ENCODE measurements around the gene COG7. TPM values are rescaled to one million over a fixed set of nuclear protein-coding genes. Genes with fewer than 3 reads are reported as not detected.
"Not testable (repeated sequence)": the region's sequence is repeated elsewhere in the genome, so short reads cannot be mapped to it uniquely, and the experiment has no call there.

Gene COG7
- total RNA-seq, 4 donors from 2014 or later: 12.0 to 23.0 (median 13.3) TPM

DNA sequence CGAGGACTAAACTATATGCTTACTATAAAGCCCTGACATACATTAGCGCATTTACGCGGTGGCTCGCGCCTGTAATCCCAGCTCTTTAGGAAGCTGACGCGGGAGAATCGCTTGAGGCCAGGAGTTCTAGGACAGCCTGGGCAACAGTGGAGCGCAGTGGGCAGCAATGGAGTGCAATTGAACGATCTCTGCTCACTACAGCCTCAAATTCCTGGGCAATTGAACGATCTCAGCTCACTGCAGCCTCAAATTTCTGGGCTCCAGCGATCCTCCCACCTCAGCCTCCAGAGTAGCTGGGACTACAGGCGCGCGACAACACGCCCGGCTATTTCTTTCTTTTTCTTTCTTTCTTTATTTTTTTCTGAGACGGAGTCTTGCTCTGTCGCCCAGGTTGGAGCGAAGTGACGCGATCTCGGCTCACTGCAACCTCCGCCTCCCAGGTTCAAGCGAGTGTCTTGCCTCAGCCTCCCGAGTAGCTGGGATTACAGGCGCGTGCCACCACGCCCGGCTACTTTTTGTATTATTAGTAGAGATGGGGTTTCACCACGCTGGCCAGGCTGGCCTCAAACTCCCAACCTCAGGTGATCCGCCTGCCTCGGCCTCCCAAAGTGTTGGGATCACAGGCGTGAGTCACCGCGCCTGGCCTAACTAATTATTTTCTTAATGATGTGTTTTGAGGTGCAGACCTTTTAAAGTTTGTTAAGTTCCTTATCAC lies 506 bp upstream of the COG7 start:
- ATAC-seq (ENCODE audit: low FRiP score) (no peak), DNase-seq (ENCODE audit: low spot score) (no peak)
- TF ChIP-seq, protein P1, sequence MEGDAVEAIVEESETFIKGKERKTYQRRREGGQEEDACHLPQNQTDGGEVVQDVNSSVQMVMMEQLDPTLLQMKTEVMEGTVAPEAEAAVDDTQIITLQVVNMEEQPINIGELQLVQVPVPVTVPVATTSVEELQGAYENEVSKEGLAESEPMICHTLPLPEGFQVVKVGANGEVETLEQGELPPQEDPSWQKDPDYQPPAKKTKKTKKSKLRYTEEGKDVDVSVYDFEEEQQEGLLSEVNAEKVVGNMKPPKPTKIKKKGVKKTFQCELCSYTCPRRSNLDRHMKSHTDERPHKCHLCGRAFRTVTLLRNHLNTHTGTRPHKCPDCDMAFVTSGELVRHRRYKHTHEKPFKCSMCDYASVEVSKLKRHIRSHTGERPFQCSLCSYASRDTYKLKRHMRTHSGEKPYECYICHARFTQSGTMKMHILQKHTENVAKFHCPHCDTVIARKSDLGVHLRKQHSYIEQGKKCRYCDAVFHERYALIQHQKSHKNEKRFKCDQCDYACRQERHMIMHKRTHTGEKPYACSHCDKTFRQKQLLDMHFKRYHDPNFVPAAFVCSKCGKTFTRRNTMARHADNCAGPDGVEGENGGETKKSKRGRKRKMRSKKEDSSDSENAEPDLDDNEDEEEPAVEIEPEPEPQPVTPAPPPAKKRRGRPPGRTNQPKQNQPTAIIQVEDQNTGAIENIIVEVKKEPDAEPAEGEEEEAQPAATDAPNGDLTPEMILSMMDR (IDR thresholded peaks at IDR 0.05): no peak

DNA sequence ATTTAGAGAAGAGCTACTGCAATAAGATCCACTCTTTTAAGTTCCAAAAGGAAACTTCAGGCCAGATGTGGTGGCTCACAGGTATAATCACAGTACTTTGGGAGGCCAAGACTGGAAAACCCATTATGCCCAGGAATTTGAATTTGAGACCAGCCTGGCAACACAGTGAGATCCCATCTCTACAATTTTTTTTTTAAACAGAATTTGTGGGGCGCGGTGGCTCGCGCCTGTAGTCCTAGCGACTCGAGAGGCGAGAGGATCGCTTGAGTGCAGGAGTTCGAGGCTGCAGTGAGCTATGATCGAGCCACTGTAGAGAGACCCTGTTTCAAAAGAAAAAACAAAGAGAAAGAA lies 793 bp downstream of the COG7 start:
- DNase-seq (ENCODE audit: low spot score) (no peak), ATAC-seq (ENCODE audit: low FRiP score) (peak; percentile 6)
- TF ChIP-seq, protein P1 (IDR thresholded peaks at IDR 0.05): no peak

DNA sequence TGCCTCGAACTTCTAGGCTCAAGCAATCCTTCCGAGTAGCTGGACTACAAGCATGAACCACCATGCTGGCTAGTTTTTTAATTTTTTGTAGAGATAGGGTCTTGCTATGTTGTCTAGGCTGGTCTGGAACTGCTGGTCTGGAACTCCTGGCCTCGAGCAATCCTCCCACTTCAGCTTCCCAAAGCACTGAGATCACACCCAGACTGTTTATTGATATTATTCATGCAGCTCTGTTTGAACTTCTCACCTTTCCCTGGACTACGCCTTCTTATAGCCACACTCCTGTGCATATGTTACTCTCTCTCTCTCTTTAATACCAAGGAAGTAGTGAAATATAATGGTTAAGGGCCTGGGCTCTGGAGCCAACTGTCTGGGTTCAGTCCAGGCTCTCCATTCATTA lies 4.6 kb downstream of the COG7 start:
- ATAC-seq (ENCODE audit: low FRiP score) (no peak), DNase-seq (ENCODE audit: low spot score) (no peak)
- TF ChIP-seq, protein P1 (IDR thresholded peaks at IDR 0.05): no peak

DNA sequence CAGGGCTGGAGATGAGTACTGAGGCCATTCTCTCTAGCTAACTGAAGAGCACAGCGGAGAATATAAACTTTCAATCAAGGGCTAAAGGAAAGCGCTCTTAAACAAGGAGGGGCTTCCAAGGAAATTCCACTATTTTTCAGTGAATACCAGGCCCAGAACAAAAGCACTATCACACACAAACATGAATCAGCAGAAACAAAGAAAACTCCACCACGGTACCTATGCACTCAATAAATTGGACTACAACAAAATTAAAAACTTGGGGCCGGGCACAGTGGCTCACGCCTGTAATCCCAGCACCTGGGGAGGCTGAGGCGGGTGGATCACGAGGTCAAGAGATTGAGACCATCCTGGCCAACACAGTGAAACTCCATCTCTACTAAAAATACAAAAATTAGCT lies 15.4 kb downstream of the COG7 start:
- DNase-seq (ENCODE audit: low spot score); ATAC-seq (ENCODE audit: low FRiP score): not testable (repeated sequence)

DNA sequence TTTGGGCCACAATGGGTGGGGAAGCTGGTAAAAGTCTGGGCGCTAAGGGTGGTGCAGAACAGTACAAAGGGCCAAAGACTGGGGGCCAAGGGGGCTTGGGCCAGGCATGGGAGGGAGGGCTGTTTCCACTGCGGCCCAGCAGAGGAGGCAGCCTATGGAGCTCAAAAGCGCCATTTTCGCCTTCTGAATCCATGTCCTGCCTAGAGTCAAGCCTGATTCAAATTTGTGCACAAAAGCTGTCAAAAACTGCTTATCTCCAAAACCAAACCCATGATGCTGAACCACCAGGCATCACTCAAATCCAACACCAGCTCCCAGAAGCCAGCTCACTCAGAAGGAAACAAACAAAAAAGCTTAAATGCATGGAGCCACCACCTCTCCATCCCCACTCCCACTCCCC lies 16.0 kb downstream of the COG7 start:
- DNase-seq (ENCODE audit: low spot score) (no peak), ATAC-seq (ENCODE audit: low FRiP score) (no peak)
- TF ChIP-seq, protein P1 (IDR thresholded peaks at IDR 0.05): no peak

DNA sequence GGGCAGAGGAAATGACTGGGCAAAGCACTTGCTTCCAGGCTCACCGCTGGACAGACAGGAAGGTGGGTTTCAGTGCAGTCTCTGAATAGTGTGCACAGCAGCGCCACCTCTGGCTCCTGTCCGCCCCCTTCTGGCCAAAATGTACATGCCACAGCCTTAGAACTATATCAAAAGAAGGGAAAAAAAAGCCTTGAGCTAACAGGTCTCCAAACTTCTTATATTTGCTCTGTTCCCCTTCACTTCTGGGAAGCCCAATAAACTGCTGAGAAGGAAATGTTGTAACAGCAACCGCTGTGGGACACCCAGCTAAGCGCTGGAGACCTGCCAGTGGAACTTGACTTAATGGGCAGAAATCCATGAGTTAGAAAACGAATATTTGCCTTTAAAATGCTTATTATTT lies 17.5 kb downstream of the COG7 start:
- DNase-seq (ENCODE audit: low spot score): peak; percentile 45
- ATAC-seq (ENCODE audit: low FRiP score): peak; percentile 38

DNA sequence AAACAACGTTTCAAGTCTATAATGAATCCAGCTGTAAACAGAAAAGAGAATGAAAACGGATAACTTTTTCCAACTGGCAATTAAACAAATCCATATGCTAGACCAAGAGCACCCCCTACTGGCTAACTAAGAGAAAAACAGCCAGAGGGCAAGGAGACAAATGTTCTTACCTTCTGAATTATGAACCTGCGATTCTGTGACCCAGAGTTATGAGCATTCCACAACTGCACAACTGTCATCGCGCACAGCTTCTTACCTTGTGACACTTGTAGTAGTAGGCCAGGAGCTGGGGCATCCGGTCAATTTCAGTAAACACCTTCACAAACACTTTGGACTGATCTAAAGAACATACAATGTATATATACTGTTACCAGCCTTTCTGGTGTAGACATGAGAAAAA lies 18.6 kb downstream of the COG7 start:
- TF ChIP-seq, protein P1 (IDR thresholded peaks at IDR 0.05): peak in 1 of 3 donors; percentile 54
- ATAC-seq (ENCODE audit: low FRiP score): no peak
- no peak for DNase-seq (ENCODE audit: low spot score)

More for the DNA sequence above, 17.5 kb downstream of the COG7 start:
- TF ChIP-seq, protein P1 (IDR thresholded peaks at IDR 0.05): no peak

All from omental fat pad (tissue), 4 donors.